Measurements from ENCODE around the gene MED13. TPM values are rescaled to one million over a fixed set of nuclear protein-coding genes. Genes with fewer than 3 reads are reported as not detected.

Gene MED13
- total and polyA plus RNA-seq, 8 donors: 4.9 to 193 (median 45.0) TPM

- DNase-seq: peak in 1 of 2 donors; percentile 57
- TF ChIP-seq POLR2AphosphoS5 (IDR thresholded peaks at IDR 0.05): no peak
- TF ChIP-seq POLR2A (IDR thresholded peaks at IDR 0.05): no peak
- no peak for TF ChIP-seq EP300 (IDR thresholded peaks at IDR 0.05)
- TF ChIP-seq, protein P1, sequence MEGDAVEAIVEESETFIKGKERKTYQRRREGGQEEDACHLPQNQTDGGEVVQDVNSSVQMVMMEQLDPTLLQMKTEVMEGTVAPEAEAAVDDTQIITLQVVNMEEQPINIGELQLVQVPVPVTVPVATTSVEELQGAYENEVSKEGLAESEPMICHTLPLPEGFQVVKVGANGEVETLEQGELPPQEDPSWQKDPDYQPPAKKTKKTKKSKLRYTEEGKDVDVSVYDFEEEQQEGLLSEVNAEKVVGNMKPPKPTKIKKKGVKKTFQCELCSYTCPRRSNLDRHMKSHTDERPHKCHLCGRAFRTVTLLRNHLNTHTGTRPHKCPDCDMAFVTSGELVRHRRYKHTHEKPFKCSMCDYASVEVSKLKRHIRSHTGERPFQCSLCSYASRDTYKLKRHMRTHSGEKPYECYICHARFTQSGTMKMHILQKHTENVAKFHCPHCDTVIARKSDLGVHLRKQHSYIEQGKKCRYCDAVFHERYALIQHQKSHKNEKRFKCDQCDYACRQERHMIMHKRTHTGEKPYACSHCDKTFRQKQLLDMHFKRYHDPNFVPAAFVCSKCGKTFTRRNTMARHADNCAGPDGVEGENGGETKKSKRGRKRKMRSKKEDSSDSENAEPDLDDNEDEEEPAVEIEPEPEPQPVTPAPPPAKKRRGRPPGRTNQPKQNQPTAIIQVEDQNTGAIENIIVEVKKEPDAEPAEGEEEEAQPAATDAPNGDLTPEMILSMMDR (IDR thresholded peaks at IDR 0.05): no peak
- Histone ChIP-seq H3K27ac (peak overlapping the region; percentile 95 to 99 (median 96)), H3K9me3 (no peaks in the 10 kb centered on the region), H3K36me3 (peaks cover 4 to 18% (median 16%) of the 10 kb centered on the region in 4 donors), H3K27me3 (no peaks in the 10 kb centered on the region), H3K4me3 (peak overlapping the region; percentile 73 to 95 (median 86)), H3K4me1 (peaks cover 21 to 67% (median 53%) of the 10 kb centered on the region in 4 donors)
- WGBS, 5 donors: 0 to 1% (median 1%) methylated on average over 5 of the region's 5 CpGs
- intact Hi-C loops (cut with DNase I; ENCODE audit: low total_unique reads): no loop called here
These were observed 868 bp downstream of the MED13 start for GRCh38 chr17:62064029-62064790.

- DNase-seq: no peak
- no peak for TF ChIP-seq POLR2A (IDR thresholded peaks at IDR 0.05)
- TF ChIP-seq, protein P1 (IDR thresholded peaks at IDR 0.05): no peak
- no peak for TF ChIP-seq POLR2AphosphoS5 (IDR thresholded peaks at IDR 0.05)
- no peak for TF ChIP-seq EP300 (IDR thresholded peaks at IDR 0.05)
- H3K27me3 ChIP-seq: no peaks in the 10 kb centered on the region
- intact Hi-C loops (cut with DNase I; ENCODE audit: low total_unique reads): no loop called here
- H3K4me3 ChIP-seq: peak overlapping the region; percentile 73 to 95 (median 86)
- 60 to 66% (median 64%) methylated on average over 3 of the region's 3 CpGs for WGBS, 5 donors
- peaks cover 21 to 80% (median 63%) of the 10 kb centered on the region in 4 donors for H3K4me1 ChIP-seq
- H3K9me3 ChIP-seq: no peaks in the 10 kb centered on the region
- peaks cover 4 to 19% (median 17%) of the 10 kb centered on the region in 4 donors for H3K36me3 ChIP-seq
- peak overlapping the region in 3 of 5 donors; percentile 3 to 97 (median 95) for H3K27ac ChIP-seq
These were observed 2.1 kb downstream of the MED13 start for GRCh38 chr17:62062944-62063343.

DNA sequence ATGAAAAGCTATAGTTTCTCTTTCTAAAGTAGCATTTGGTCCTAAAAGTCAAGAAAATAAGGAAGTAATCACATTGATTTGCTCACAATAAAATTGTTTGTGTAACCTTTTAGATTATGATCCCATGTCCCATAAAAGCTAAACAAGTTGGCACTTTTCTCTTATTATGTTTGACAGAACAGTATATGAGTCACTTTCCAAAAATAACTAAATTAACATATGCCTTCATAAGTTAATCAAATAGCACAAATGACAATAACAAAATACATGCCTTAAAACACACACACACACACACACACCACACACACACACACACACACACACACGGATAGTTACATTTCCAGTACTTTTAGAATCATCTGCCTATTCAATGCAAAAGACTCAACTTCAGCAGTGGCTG is 2.8 kb downstream of the MED13 start:
- Histone ChIP-seq H3K9me3 (no peaks in the 10 kb centered on the region), H3K36me3 (peaks cover 4 to 20% (median 18%) of the 10 kb centered on the region in 4 donors), H3K4me1 (peaks cover 21 to 81% (median 66%) of the 10 kb centered on the region in 4 donors), H3K27me3 (no peaks in the 10 kb centered on the region), H3K4me3 (peak overlapping the region in 2 of 4 donors; percentile 84 to 89), H3K27ac (no peak overlapping the region)
- DNase-seq: no peak
- 3 to 18% (median 8%) methylated on average over 1 of the region's 1 CpG for WGBS, 5 donors
- intact Hi-C loops (cut with DNase I; ENCODE audit: low total_unique reads): no loop called here
- TF ChIP-seq EP300 (IDR thresholded peaks at IDR 0.05) (no peak), POLR2A (IDR thresholded peaks at IDR 0.05) (no peak), POLR2AphosphoS5 (IDR thresholded peaks at IDR 0.05) (no peak)
- TF ChIP-seq, protein P1 (IDR thresholded peaks at IDR 0.05): no peak

GRCh38 chr17:62059414-62059813 is 5.7 kb downstream of the MED13 start:
- Histone ChIP-seq H3K27ac (peak overlapping the region in 1 of 5 donors; percentile 20), H3K4me3 (peak overlapping the region in 1 of 4 donors; percentile 18), H3K27me3 (no peaks in the 10 kb centered on the region), H3K9me3 (no peaks in the 10 kb centered on the region), H3K36me3 (peaks cover 11 to 39% (median 33%) of the 10 kb centered on the region in 4 donors), H3K4me1 (peaks cover 21 to 98% (median 72%) of the 10 kb centered on the region in 4 donors)
- TF ChIP-seq, protein P1 (IDR thresholded peaks at IDR 0.05): no peak
- no peak for TF ChIP-seq POLR2AphosphoS5 (IDR thresholded peaks at IDR 0.05)
- no peak for TF ChIP-seq EP300 (IDR thresholded peaks at IDR 0.05)
- TF ChIP-seq POLR2A (IDR thresholded peaks at IDR 0.05): no peak
- no peak for DNase-seq
- WGBS, 5 donors: 31 to 52% (median 40%) methylated on average over 3 of the region's 3 CpGs
- intact Hi-C loops (cut with DNase I; ENCODE audit: low total_unique reads): no loop called here

Data from stomach (tissue), 9 donors.